Large intestine (tissue), 3 donors: ENCODE measurements around the gene DUOX2. TPM values are rescaled to one million over a fixed set of nuclear protein-coding genes. Genes with fewer than 3 reads are reported as not detected.
"Not testable (repeated sequence)": the region's sequence is repeated elsewhere in the genome, so short reads cannot be mapped to it uniquely, and the experiment has no call there.

ENCODE experiments used
- DNase-seq, 2 donors: peaks; one replicate each; pipeline versions ENCODE4 v3.0.0 to v3.0.0-alpha.2; 2013
- H3K27ac ChIP-seq: one replicate; pipeline ENCODE4 v1.5.1; 2013; ENCODE audit warnings: low read length
- H3K27me3 ChIP-seq: 2 replicates; pipeline ENCODE4 v1.6.1; 2013; ENCODE audit warnings: low read length; ENCODE audit not compliant: control insufficient read depth, insufficient read depth
- H3K36me3 ChIP-seq: 2 replicates; pipeline ENCODE4 v1.6.1; 2013; ENCODE audit warnings: low read length; ENCODE audit not compliant: control insufficient read depth, insufficient read depth
- H3K4me1 ChIP-seq: one replicate; pipeline ENCODE4 v1.6.1; 2013; ENCODE audit warnings: low read length; ENCODE audit not compliant: control insufficient read depth, insufficient read depth
- H3K4me3 ChIP-seq: one replicate; pipeline ENCODE4 v1.5.1; 2013; ENCODE audit warnings: low read length
- H3K9me3 ChIP-seq: one replicate; pipeline ENCODE4 v1.6.1; 2013; ENCODE audit warnings: mild to moderate bottlenecking, low read depth, low read length, moderate library complexity; ENCODE audit not compliant: control insufficient read depth
- WGBS: methylation state at CpG from one replicate; pipeline ENCODE4 v1.1.5; 2013; ENCODE audit warnings: low lambda C conversion rate; ENCODE audit not compliant: insufficient coverage; 5-methylcytosine and 5-hydroxymethylcytosine counted together
- polyA plus RNA-seq: library from polyadenylated mRNA; unstranded; fragments of 120-200 nt; gene quantifications from one replicate; pipeline ENCODE4 v1.2.1, GENCODE V29; 2013

DUOX2 gene
- polyA plus RNA-seq, 1 donor, result 0.04 TPM

- 0% methylated on average over 1 of the region's 3 CpGs for WGBS
- Histone ChIP-seq H3K4me1 (no peaks in the 10 kb centered on the region), H3K27ac (no peak overlapping the region)
Measured at GRCh38 chr15:45089712-45090373, 24.1 kb downstream of the DUOX2 start.

GRCh38 chr15:45088801-45089711 lies 24.9 kb downstream of the DUOX2 start:
- no peak overlapping the region for H3K27ac ChIP-seq
- peaks cover 32% of the 10 kb centered on the region for H3K27me3 ChIP-seq
- no peak for DNase-seq
- WGBS, result 100% methylated on average over 1 of the region's 10 CpGs
- no peak overlapping the region for H3K4me3 ChIP-seq
- H3K9me3 ChIP-seq, result no peaks in the 10 kb centered on the region
- no peaks in the 10 kb centered on the region for H3K4me1 ChIP-seq
- H3K36me3 ChIP-seq, result no peaks in the 10 kb centered on the region

More at GRCh38 chr15:45089712-45090373, 24.1 kb downstream of the DUOX2 start:
- H3K36me3 ChIP-seq, result no peaks in the 10 kb centered on the region
- no peak for DNase-seq
- H3K27me3 ChIP-seq, result peaks cover 33% of the 10 kb centered on the region
- no peaks in the 10 kb centered on the region for H3K9me3 ChIP-seq
- no peak overlapping the region for H3K4me3 ChIP-seq

DNA sequence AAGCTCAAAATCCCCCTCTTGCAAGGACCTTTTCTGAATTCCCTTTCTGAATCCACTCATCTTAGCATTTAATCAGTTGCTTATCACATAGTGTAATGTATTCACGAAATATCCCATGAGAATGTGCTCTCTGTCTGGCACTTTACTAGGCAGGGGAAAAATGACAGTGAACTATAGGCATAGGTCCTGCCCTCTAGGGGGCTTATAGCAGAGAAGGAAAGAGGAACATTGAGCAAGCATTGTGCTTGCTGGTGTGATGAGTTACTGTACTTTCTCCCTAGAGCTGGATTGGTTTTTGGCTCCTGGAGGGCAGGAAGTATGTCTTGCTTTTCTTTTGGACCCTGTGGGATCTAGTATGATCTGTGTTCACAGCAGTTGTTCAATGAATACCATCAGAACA lies 26.5 kb downstream of the DUOX2 start:
- H3K27me3 ChIP-seq, result peaks cover 23% of the 10 kb centered on the region
- no CpG with 5 or more reads among the region's 1 CpG for WGBS
- no peak for DNase-seq
- no peak overlapping the region for H3K4me3 ChIP-seq
- no peaks in the 10 kb centered on the region for H3K36me3 ChIP-seq
- no peak overlapping the region for H3K27ac ChIP-seq
- no peaks in the 10 kb centered on the region for H3K4me1 ChIP-seq
- H3K9me3 ChIP-seq, result no peaks in the 10 kb centered on the region

GRCh38 chr15:45084163-45084562 lies 29.8 kb downstream of the DUOX2 start:
- DNase-seq, result no peak
- 94% methylated on average over 2 of the region's 3 CpGs for WGBS
- no peaks in the 10 kb centered on the region for H3K4me1 ChIP-seq
- no peaks in the 10 kb centered on the region for H3K36me3 ChIP-seq
- peaks cover 6% of the 10 kb centered on the region for H3K27me3 ChIP-seq
- no peaks in the 10 kb centered on the region for H3K9me3 ChIP-seq
- H3K4me3 ChIP-seq, result no peak overlapping the region
- H3K27ac ChIP-seq, result no peak overlapping the region

GRCh38 chr15:45083223-45083622 lies 30.7 kb downstream of the DUOX2 start:
- H3K36me3 ChIP-seq, result no peaks in the 10 kb centered on the region
- H3K27me3 ChIP-seq, result peaks cover 5% of the 10 kb centered on the region
- H3K4me1 ChIP-seq, result no peaks in the 10 kb centered on the region
- no peak overlapping the region for H3K4me3 ChIP-seq
- DNase-seq, result no peak
- no peak overlapping the region for H3K27ac ChIP-seq
- H3K9me3 ChIP-seq, result no peaks in the 10 kb centered on the region

DNA sequence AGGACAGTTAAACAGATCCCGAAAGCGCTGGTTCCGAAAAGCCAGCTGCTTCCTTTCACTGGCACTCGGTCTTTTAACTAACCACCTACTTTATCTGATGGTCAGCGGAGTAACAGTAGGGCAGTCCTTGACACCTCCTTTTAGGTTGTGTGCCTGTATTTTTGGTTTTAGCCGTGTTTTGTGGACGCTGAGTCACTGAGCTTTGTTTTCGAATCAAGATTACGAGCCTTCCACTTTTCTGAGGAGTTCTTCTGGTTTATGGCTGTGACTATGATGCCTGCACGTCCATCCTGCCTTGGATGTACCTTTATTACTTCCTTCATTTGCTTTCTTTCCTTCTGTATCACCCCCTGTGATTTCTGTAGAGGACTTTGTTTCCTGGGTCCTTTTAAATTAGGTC lies 31.6 kb downstream of the DUOX2 start:
- H3K9me3 ChIP-seq, DNase-seq, H3K27me3 ChIP-seq, H3K36me3 ChIP-seq, H3K4me1 ChIP-seq, H3K4me3 ChIP-seq, H3K27ac ChIP-seq: not testable (repeated sequence)
- no CpG with 5 or more reads among the region's 10 CpGs for WGBS

DNA sequence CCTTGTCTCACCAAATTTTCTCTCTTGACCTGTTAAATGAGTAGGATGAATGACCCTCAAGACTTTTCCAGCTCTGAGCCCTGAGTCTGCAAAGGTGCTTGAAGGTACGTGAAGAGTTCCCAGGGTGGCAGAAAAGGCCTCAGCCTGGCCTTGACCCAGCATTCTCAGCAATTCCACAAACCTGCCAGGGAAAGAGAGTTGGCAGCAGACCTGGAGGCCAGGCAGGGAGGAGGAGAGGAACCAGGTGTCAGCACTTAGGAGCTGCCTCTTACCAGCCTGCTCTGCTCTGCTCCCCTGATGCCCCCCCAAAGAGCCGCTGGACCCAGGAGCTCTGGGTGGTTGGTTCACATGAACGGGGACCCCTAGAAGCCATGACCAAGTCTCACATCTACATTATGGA lies 33.4 kb downstream of the DUOX2 start:
- H3K27me3 ChIP-seq, H3K4me3 ChIP-seq, DNase-seq, H3K27ac ChIP-seq, H3K9me3 ChIP-seq, H3K36me3 ChIP-seq, H3K4me1 ChIP-seq: not testable (repeated sequence)
- no CpG with 5 or more reads among the region's 3 CpGs for WGBS

DNA sequence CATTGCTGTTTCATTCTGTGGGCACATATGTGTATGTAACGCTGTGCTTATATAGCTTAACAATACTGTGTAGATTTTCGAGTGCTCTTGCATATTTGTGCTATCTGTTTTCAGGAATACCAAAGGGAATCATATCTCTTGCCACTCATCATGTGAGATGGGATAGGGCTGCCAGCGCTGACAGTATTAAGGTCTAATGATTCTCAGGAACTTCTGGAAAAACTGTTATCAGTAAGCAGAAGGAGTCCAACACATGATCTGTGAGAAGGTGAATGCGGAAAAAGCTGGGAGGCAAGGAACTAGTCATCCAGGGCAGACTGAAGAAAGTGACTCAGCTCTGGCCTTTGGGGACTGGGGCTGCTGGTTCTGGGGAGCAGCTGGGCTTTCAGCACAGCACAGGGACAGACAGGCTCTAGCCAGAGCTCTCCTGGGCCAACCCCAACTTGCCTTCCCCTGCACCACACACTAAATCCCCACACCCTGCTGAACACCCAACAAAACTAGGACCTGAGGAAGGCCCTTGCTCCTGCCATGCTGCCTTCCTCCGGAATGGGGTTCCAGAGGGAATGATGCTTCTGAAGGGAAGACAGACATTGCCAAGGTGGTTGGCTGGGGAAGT lies 34.2 kb downstream of the DUOX2 start:
- H3K27ac ChIP-seq, H3K27me3 ChIP-seq, H3K36me3 ChIP-seq, H3K4me3 ChIP-seq, H3K9me3 ChIP-seq, H3K4me1 ChIP-seq: not testable (repeated sequence)
- no CpG with 5 or more reads among the region's 5 CpGs for WGBS
- DNase-seq, result peak in 1 of 2 donors; percentile 53

DNA sequence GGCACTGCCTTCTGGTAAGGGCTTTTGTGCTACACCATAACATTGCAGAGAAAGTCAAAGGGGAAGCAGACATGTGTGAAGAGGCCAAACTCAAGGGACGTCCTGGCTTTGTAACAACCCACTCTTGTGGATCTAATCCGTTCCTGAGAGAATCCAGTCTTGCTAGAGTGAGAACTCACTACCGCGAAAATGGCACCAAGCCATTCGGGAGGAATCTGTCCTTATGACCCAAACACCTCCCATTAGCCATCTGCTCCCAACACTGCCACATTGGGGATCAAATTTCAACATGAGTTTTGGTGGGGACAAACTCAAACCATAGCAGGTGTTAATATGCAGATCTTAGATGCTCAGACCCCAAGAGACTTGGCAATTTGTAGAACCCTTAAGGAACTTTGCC lies 34.8 kb downstream of the DUOX2 start:
- not testable (repeated sequence) for H3K4me3 ChIP-seq, H3K36me3 ChIP-seq, DNase-seq, H3K27ac ChIP-seq, H3K4me1 ChIP-seq, H3K9me3 ChIP-seq, H3K27me3 ChIP-seq
- WGBS, result no CpG with 5 or more reads among the region's 5 CpGs

DNA sequence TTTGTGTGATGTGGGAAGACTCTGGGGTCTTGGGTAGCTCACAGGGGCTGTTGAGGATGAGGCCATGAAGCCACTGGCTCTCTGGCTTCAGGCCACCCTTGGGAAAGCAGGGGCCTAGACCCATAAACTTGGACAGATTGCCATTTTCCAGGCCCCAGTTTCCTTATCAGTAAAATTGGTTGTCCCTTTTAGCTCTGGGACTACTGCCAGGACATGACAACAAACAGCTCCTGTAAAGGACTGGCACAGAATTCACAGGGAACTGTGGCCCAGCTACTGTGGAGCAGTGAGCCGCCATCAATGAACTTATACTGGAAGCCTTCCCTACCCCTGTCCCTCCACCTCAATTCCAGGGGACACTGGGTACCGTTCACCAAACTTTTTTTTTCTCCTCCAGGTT lies 36.6 kb downstream of the DUOX2 start:
- not testable (repeated sequence) for H3K4me1 ChIP-seq, H3K4me3 ChIP-seq, H3K27ac ChIP-seq, H3K9me3 ChIP-seq, DNase-seq, H3K36me3 ChIP-seq, H3K27me3 ChIP-seq
- WGBS, result no CpG with 5 or more reads among the region's 2 CpGs
